ENCODE results near the gene HERC6. TPM values are rescaled to one million over a fixed set of nuclear protein-coding genes. Genes with fewer than 3 reads are reported as not detected.
"Not testable (repeated sequence)": the region's sequence is repeated elsewhere in the genome, so short reads cannot be mapped to it uniquely, and the experiment has no call there.

The HERC6 gene
- total RNA-seq, 1 donor from 2014 or later = 2.4 TPM

- no peak overlapping the region for H3K4me3 ChIP-seq (ENCODE audit: low read depth, low read length)
- no peak for DNase-seq (ENCODE audit: low read depth)
- TF ChIP-seq CTCF (conservative IDR thresholded peaks at IDR 0.05; ENCODE audit: low read depth, low read length) = no peak
Measured at GRCh38 chr4:88415982-88416381, 37.3 kb downstream of the HERC6 start.

DNA sequence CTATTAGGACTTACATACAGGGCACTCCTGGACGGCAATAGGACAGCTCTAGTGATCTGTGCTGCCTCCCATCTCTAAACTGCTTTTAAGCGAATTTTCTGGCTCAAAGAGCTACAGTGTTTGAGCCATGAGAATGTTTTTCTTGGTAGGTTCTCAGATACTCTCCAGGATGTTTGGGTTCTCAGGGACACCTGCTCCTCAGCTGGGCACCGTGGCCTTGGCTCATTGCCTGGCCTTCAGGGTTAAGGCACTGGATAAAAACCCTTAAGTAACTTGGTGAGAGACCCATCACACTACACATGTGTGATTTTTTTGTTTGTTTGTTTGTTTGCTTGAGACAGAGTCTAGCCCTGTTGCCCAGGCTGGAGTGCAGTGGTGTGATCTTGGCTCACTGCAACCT, 39.8 kb downstream of the HERC6 start:
- DNase-seq (ENCODE audit: low read depth) = no peak
- no peak for TF ChIP-seq CTCF (conservative IDR thresholded peaks at IDR 0.05; ENCODE audit: low read depth, low read length)
- no peak overlapping the region for H3K4me3 ChIP-seq (ENCODE audit: low read depth, low read length)

GRCh38 chr4:88419874-88420273, 41.2 kb downstream of the HERC6 start:
- no peak overlapping the region for H3K4me3 ChIP-seq (ENCODE audit: low read depth, low read length)
- no peak for TF ChIP-seq CTCF (conservative IDR thresholded peaks at IDR 0.05; ENCODE audit: low read depth, low read length)
- DNase-seq (ENCODE audit: low read depth) = no peak

DNA sequence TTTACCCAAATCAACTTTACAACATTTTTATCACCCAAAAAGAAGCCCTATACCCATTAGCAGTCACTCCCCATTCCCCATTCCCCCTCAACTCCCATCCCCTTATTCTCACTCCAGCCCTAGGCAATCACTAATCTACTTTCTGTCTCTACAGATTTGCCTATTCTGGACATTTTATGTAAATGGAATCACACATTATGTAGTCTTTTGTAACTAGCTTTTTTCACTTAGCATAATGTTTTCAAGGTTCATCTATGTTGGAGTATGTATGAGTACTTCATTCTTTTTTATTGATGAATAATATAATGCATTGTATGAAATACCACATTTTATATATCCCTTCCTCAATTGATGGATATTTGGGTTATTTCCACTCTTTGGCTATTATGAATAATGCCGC, 42.2 kb downstream of the HERC6 start:
- no peak for DNase-seq (ENCODE audit: low read depth)
- no peak for TF ChIP-seq CTCF (conservative IDR thresholded peaks at IDR 0.05; ENCODE audit: low read depth, low read length)
- no peak overlapping the region for H3K4me3 ChIP-seq (ENCODE audit: low read depth, low read length)

DNA sequence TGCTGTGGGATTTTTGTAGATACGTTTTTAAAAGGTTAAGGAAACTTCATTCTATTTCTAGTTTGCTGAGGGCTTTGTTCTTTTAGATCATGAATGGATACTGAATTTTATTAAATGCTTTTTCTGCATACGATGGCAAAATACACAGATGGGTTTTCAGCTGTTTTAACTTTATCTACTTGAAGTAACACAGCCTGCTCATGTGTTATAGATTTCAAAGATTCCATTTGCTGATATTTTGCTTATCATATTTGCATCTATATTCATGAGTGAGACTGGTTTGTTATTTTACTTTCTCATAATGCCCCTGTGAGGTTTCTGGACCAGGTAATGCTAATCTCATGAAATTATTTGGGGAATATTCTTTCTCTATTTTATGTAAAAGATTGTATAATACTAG, 43.8 kb downstream of the HERC6 start:
- TF ChIP-seq CTCF (conservative IDR thresholded peaks at IDR 0.05; ENCODE audit: low read depth, low read length) = no peak

DNA sequence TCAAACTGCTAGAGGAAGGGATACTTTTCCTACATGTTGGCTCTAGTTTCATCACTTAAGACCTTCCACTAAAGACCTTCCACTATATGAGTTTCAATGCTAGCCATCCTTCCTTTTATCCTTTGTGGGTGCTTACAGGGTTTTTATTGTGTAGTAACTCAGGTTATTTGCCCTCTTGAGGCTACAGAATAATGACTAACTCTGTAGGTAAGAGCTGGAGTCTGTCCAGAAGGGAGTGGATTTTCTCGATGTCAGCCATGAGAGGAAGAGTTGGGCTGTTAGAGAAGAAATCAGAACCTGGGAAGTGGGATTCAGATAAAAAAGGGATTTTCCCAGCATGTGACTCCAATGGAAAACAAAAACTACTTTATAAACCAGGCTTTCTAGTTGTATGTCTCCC, 50.7 kb downstream of the HERC6 start:
- H3K4me3 ChIP-seq (ENCODE audit: low read depth, low read length) = no peak overlapping the region
- no peak for TF ChIP-seq CTCF (conservative IDR thresholded peaks at IDR 0.05; ENCODE audit: low read depth, low read length)
- DNase-seq (ENCODE audit: low read depth) = no peak

More for the DNA sequence above, 43.8 kb downstream of the HERC6 start:
- H3K4me3 ChIP-seq (ENCODE audit: low read depth, low read length) = no peak overlapping the region
- DNase-seq (ENCODE audit: low read depth) = no peak

DNA sequence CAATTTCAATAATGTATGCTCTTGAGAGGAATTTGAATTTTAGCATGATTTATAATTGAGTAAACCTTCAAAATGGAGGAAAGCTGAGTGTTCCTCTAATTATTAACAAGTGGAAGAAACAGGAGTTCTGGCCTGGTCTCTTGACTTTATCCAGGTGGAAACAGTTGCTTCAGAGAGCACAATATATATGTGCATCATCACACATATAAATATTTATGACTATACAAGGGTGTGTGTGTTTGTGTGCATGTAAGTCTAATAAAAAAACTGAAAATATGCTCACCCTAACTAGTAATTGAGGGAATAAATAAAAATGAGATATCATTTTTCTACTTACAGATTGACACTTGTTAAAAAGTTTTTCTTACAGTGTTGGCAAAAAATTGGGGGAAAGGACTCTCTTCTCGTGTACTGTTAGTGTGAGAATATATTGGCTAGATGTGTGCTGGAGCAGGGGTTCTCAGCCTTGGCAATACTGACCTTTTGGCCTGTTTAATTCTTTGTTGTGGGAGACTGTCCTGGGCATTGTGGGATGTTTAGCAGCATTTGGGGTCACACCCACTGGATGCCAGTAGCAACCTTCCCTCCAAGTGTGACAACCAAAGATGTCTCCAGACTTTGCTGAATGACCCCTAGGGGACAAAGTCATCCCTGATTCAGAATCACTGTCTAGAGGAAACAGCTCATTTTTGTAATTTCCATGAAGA, 57.5 kb downstream of the HERC6 start:
- H3K4me3 ChIP-seq (ENCODE audit: low read depth, low read length) = no peak overlapping the region
- DNase-seq (ENCODE audit: low read depth) = no peak
- TF ChIP-seq CTCF (conservative IDR thresholded peaks at IDR 0.05; ENCODE audit: low read depth, low read length) = no peak

- H3K4me3 ChIP-seq (ENCODE audit: low read depth, low read length); DNase-seq (ENCODE audit: low read depth): not testable (repeated sequence)
Measured at GRCh38 chr4:88437873-88438272, 59.2 kb downstream of the HERC6 start.
